Gastrocnemius medialis (tissue), 4 donors: Measurements from ENCODE around the gene VAPB. TPM values are rescaled to one million over a fixed set of nuclear protein-coding genes. Genes with fewer than 3 reads are reported as not detected.

Experiments
- ATAC-seq, 2 donors: fragments of 150-250 bp; one replicate each; pipeline ENCODE4 v1.9.1; 2016
- DNase-seq, 2 donors: peaks; one replicate each; pipeline ENCODE4 v3.0.0-alpha.2; 2019
- H3K27ac ChIP-seq, 4 donors: fragments of 200-600 bp; sonication (generic); 1 replicate in 1 of 4; 2 replicates in 3 of 4; pipeline ENCODE4 v1.5.1; 2016 to 2018; ENCODE audit warnings: mild to moderate bottlenecking in 2 of 4, moderate library complexity in 1 of 4
- H3K27me3 ChIP-seq, 3 donors: fragments of 200-600 bp; sonication (generic) in 2 of 3; 1 replicate in 1 of 3; 2 replicates in 2 of 3; pipeline versions ENCODE4 v1.5.1 to v1.6.0; 2016 to 2019; ENCODE audit warnings: mild to moderate bottlenecking in 1 of 3, moderate library complexity in 1 of 3
- H3K36me3 ChIP-seq, 2 donors: fragments of 200-600 bp; sonication (generic) in 1 of 2; one replicate each; pipeline ENCODE4 v1.5.1; 2017 to 2018
- H3K4me1 ChIP-seq, 2 donors: fragments of 200-600 bp; sonication (generic) in 1 of 2; one replicate each; pipeline ENCODE4 v1.5.1; 2016 to 2017; ENCODE audit warnings: mild to moderate bottlenecking in 2 of 2
- H3K4me3 ChIP-seq, 4 donors: fragments of 200-600 bp; sonication (generic) in 3 of 4; 1 replicate in 1 of 4; 2 replicates in 3 of 4; pipeline ENCODE4 v1.5.1; 2016 to 2019; ENCODE audit warnings: mild to moderate bottlenecking in 2 of 4
- H3K9me3 ChIP-seq, 3 donors: fragments of 200-600 bp; sonication (generic) in 2 of 3; 1 replicate in 1 of 3; 2 replicates in 2 of 3; pipeline ENCODE4 v1.5.1; 2016 to 2019
- CTCF ChIP-seq, 5 experiments: fragments of 450-650 bp in 3 of 5; fragments of 200-600 bp in 2 of 5; sonication (generic) in 2 of 5; IDR thresholded peaks in 4 of 5; conservative IDR thresholded peaks in 1 of 5; 1 replicate in 4 of 5; 2 replicates in 1 of 5; pipeline ENCODE4 v1.5.1; 2016 to 2019; ENCODE audit warnings: antibody characterized with exemption in 5 of 5, mild to moderate bottlenecking in 3 of 5, moderate library complexity in 3 of 5
- POLR2A ChIP-seq, 2 donors: fragments of 450-650 bp; IDR thresholded peaks; one replicate each; pipeline ENCODE4 v1.6.1; 2017; ENCODE audit warnings: antibody characterized with exemption in 2 of 2, mild to moderate bottlenecking in 2 of 2, moderate library complexity in 2 of 2
- in situ Hi-C, 4 donors: fragments of 200-750 bp; cut with MboI; loops; one replicate each; pipeline versions ENCODE4 v1.15.0 to v1.8.0; 2017; ENCODE audit warnings: low sequenced_read_pairs in 4 of 4
- intact Hi-C: fragments of 100-400 bp; cut with DNase I; formaldehyde crosslinking; loops from one replicate; pipeline ENCODE4 v1.15.1; 2023; ENCODE audit warnings: low total_unique reads
- total RNA-seq, 4 donors: library from RNA; depleted of rRNA; stranded (reverse); fragments of >200 nt; gene quantifications; one replicate each; pipeline versions ENCODE4 v1.1.0 to v1.2.3, GENCODE V29; 2016

The VAPB gene
- total RNA-seq, 4 donors from 2014 or later = 30.4 to 37.7 (median 32.8) TPM

- no peaks in the 10 kb centered on the region for H3K4me1 ChIP-seq
- ATAC-seq (peak; percentile 56 to 86), DNase-seq (peak; percentile 14 to 53)
- H3K4me3 ChIP-seq = no peak overlapping the region
- in situ Hi-C loops = loop anchor here (10.0 kb wide), 2 partner anchors 203 to 213 kb away; no protein-coding TSS in a partner anchor
- H3K36me3 ChIP-seq = peaks cover 0 to 38% of the 10 kb centered on the region in 2 donors
- no peaks in the 10 kb centered on the region for H3K27me3 ChIP-seq
- intact Hi-C loops = loop anchor here (1.0 to 10.0 kb wide), 2 partner anchors 143 to 210 kb away; partner anchors contain the start of gene RAB22A
- H3K27ac ChIP-seq = no peak overlapping the region
- TF ChIP-seq CTCF (IDR thresholded peaks at IDR 0.05 in 4 of 5, conservative IDR thresholded peaks at IDR 0.05 in 1 of 5) = peak; percentile 49 to 72 (median 58)
- TF ChIP-seq POLR2A (IDR thresholded peaks at IDR 0.05) = no peak
- no peaks in the 10 kb centered on the region for H3K9me3 ChIP-seq
Observed at GRCh38 chr20:58447511-58448391, 58.7 kb downstream of the VAPB start.

- in situ Hi-C loops = loop anchor here (10.0 kb wide), 2 partner anchors 204 to 214 kb away; no protein-coding TSS in a partner anchor
- H3K4me1 ChIP-seq = no peaks in the 10 kb centered on the region
- H3K27ac ChIP-seq = no peak overlapping the region
Observed at GRCh38 chr20:58448958-58449357, 59.9 kb downstream of the VAPB start.

GRCh38 chr20:58449681-58450221 lies 60.7 kb downstream of the VAPB start:
- Histone ChIP-seq H3K4me1 (no peaks in the 10 kb centered on the region), H3K27me3 (no peaks in the 10 kb centered on the region), H3K9me3 (no peaks in the 10 kb centered on the region), H3K27ac (no peak overlapping the region), H3K36me3 (peaks cover 0 to 26% of the 10 kb centered on the region in 2 donors), H3K4me3 (no peak overlapping the region)
- in situ Hi-C loops = loop anchor here (10.0 kb wide), 2 partner anchors 205 to 215 kb away; no protein-coding TSS in a partner anchor
- intact Hi-C loops = loop anchor here (10.0 kb wide), 1 partner anchor 145 kb away; the partner anchor contains the start of gene RAB22A
- TF ChIP-seq POLR2A (IDR thresholded peaks at IDR 0.05) (no peak), CTCF (IDR thresholded peaks at IDR 0.05 in 4 of 5, conservative IDR thresholded peaks at IDR 0.05 in 1 of 5) (no peak)
- DNase-seq (no peak), ATAC-seq (no peak)

More at GRCh38 chr20:58448958-58449357, 59.9 kb downstream of the VAPB start:
- Histone ChIP-seq H3K27me3 (no peaks in the 10 kb centered on the region), H3K4me3 (no peak overlapping the region), H3K9me3 (no peaks in the 10 kb centered on the region), H3K36me3 (peaks cover 0 to 34% of the 10 kb centered on the region in 2 donors)
- no peak for DNase-seq
- TF ChIP-seq CTCF (IDR thresholded peaks at IDR 0.05 in 4 of 5, conservative IDR thresholded peaks at IDR 0.05 in 1 of 5) (no peak), POLR2A (IDR thresholded peaks at IDR 0.05) (no peak)
- intact Hi-C loops = loop anchor here (10.0 kb wide), 1 partner anchor 144 kb away; the partner anchor contains the start of gene RAB22A
- ATAC-seq = no peak

- peaks cover 0 to 21% of the 10 kb centered on the region in 2 donors for H3K36me3 ChIP-seq
- TF ChIP-seq POLR2A (IDR thresholded peaks at IDR 0.05) = no peak
- TF ChIP-seq CTCF (IDR thresholded peaks at IDR 0.05 in 4 of 5, conservative IDR thresholded peaks at IDR 0.05 in 1 of 5) = no peak
- H3K4me3 ChIP-seq = no peak overlapping the region
- H3K9me3 ChIP-seq = no peaks in the 10 kb centered on the region
- no peaks in the 10 kb centered on the region for H3K27me3 ChIP-seq
- in situ Hi-C loops = no loop called here
- no peak for DNase-seq
- H3K4me1 ChIP-seq = no peaks in the 10 kb centered on the region
- no peak for ATAC-seq
- intact Hi-C loops = no loop called here
- no peak overlapping the region for H3K27ac ChIP-seq
Observed at GRCh38 chr20:58450254-58450653, 61.2 kb downstream of the VAPB start.
